Activated CD4-positive, alpha-beta T cell treated with anti-CD3 and anti-CD28 coated beads, Interleukin-2, amount 50 U/mL, for 48 hours (primary cell): ENCODE measurements around the gene CPT1A.

Experiments
- DNase-seq, 2 experiments: peaks; one replicate each; pipeline ENCODE4 v3.0.0-alpha.2; 2020

The CPT1A gene

DNA sequence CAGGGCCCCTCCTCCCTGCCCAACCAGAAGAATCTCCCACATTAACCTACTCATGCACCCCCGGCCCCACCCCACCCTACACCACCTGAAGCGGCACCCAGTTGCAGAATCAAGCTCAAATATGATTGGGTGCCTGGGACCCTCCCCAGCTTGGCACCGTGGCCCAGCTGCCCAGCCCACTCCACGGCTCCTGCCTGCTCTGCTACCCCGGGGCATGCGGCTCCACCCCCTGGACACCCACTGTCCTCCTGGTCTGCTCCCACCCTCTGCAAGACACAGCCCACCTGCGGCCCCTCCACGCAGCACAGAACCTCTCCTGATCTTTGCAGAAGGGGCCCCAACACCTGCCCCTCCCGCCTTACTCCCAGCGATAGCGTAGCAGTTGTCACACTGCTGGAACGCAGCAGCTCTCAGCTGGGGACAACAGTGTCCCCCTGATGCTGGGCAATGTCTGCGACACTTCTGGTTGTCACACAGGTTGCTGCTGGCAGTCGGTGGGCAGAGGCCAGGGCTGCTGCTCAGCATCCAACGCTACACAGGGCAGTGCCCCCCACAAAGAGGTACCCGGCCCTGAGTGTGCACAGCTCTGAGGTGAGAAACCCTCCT lies 58.4 kb downstream of the CPT1A start:
- no peak for DNase-seq

GRCh38 chr11:68782711-68783110 lies 59.0 kb downstream of the CPT1A start:
- DNase-seq, result no peak

GRCh38 chr11:68780829-68781228 lies 60.9 kb downstream of the CPT1A start:
- peak; percentile 9 for DNase-seq

DNA sequence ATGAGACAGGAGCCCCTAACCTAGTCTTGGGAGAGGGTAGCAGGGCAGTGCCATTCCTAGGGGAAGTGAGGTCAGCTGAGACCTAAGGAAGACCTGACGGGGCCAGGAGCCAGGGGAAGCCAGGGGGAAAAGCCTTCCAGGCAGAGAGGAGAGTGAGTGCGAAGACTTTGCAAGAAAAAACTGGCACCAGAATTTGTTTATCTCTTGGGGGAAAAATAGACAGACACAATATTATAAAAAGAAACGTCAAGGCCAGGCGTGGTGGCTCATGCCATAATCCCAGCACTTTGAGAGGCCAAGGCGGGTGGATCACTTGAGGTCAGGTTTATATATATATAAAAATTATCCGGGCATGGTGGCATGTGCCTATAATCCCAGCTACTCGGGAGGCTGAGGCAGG lies 63.5 kb downstream of the CPT1A start:
- no peak for DNase-seq

DNA sequence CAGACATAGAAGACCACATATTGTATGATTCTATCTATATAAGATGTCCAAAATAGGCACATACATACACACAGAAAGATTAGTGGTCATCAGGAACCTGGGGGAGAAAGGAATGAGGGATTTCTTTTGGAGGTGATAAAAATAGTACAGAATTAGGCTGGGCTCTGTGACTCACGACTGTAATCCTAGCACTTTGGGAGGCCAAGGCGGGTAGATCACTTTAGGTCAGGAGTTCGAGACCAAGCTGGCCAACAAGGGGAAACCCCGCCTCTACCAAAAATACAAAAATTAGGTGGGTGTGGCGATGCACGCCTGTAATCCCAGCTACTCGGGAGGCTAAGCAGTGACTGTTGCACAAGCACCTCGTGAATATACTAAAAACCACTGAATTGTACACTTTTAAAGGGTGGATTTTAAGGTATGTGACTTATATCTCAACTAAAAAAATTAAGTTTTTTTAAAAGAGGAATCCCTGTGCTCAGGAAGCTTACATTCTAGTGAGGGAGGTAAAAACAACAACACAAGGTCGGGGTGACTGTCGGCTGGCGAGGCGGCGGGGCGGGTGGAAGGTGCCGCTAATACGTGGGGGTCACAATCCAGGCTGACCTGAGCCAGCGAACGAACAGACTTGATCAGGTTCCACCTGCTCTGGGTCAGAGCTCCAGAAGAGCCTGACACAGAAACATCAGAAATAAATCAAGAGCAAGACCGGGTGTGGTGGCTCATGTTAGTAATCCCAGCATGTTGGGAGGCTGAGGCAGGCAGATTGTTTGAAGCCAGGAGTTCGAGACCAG lies 65.1 kb downstream of the CPT1A start:
- DNase-seq, result no peak

GRCh38 chr11:68775951-68776388 lies 65.7 kb downstream of the CPT1A start:
- DNase-seq, result no peak

DNA sequence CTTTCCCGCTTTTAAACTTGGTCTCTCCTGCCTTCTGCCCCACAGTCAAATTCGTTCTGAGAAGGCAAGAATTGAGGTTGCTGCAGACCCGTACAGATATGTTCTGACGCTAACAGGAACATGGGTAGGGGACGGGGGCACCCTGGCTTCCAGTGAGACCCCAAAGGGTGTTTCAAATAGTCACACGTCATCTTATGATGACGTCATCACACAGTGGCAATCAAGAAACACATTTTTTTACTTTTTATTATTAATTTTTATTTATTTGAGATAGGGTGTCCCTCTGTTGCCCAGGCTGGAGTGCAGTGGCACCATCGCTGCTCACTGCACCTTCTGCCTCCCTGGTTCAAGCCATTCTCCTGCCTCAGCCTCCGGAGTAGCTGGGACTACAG lies 67.5 kb downstream of the CPT1A start:
- no peak for DNase-seq

DNA sequence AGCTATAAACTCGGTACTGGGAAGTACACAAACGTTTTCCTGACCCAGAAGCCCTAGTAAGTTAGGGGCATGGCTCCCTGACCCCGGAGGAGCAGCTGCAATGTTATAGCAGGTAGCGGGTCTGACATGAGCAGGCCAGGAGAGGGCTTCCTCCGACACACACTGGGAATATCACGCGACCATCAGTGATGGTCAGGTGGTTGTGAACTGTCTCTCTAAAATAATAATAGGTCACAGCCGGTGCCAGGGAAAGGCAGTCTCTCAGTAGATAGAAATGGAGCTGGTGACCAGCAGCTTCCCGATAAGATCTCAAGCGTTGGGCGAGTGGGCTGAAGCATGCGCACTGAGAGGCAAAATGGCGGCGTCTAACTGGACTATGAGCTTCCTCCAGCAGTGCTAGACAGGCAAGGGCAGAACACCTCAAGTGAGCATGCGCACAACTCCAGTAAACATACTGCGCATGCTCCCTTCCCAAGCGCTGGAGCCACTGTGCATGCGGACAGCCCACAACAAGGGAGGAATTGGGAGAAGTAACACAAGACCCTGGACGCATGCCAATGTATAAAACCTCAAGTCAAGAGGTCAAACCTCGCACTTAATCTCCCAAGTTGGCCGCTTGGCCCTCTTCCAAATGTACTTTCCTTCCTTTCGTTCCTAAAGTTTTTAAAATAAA lies 68.1 kb downstream of the CPT1A start:
- DNase-seq, result no peak

GRCh38 chr11:68772936-68773335 lies 68.8 kb downstream of the CPT1A start:
- no peak for DNase-seq

DNA sequence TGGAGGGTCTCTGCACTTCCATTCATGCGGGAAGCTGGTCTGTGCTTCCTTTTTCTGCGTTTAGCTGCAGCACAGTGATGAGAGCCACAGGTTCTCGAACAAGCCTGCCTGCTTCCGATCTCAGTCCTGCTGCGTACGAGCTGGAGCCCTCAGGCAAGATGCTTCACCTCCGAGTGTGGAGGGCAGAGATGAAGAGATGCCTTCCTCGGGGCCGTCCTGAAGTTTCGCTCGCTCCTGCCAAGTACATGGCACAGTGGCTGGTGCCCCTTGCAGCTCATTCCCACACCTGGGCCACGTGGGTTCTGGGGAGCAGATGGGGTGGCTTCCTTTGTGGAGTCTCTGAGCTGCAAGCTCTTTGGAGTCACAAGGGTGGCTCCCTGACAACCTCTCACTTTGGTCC lies 70.9 kb downstream of the CPT1A start:
- no peak for DNase-seq

DNA sequence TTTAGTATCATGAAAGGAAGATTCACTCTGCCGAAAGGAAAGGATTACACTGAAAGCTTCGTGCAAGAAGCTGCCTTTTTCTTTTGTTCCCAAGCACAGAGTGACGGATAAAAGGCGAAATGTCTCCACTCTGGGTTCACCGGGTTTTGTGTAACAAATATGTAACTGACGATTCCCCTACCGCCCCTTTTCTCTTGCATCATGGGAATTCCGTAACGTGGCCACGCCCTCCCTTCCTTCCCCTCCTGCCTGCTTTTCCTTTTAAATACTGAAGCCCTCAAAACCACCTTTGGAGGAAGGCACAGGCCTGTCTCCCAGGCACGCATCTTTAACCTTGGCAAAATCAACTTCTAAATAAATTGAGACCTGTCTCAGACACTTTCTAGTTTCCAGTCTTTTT lies 74.0 kb downstream of the CPT1A start:
- no peak for DNase-seq

GRCh38 chr11:68766786-68767185 lies 74.9 kb downstream of the CPT1A start:
- DNase-seq, result no peak

DNA sequence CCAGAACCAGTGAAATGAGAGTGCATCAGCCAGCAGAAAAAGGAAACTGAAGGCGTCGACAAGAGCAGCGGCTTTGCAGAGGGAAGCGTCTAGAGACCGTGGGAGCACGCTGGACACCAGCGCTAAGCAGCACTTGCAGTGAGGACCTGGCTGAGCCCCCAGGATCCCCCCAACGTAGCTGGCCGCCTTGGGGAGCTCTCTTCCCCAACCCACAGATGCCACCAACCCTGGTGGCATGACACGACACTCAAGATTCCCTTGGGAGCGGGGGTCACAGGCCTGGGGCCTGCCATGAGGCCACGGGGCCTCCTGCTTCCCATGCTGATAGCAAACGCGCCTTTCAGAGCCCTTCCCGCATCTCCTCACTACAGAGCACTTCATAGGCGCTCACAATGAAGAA lies 77.0 kb downstream of the CPT1A start:
- DNase-seq, result no peak

DNA sequence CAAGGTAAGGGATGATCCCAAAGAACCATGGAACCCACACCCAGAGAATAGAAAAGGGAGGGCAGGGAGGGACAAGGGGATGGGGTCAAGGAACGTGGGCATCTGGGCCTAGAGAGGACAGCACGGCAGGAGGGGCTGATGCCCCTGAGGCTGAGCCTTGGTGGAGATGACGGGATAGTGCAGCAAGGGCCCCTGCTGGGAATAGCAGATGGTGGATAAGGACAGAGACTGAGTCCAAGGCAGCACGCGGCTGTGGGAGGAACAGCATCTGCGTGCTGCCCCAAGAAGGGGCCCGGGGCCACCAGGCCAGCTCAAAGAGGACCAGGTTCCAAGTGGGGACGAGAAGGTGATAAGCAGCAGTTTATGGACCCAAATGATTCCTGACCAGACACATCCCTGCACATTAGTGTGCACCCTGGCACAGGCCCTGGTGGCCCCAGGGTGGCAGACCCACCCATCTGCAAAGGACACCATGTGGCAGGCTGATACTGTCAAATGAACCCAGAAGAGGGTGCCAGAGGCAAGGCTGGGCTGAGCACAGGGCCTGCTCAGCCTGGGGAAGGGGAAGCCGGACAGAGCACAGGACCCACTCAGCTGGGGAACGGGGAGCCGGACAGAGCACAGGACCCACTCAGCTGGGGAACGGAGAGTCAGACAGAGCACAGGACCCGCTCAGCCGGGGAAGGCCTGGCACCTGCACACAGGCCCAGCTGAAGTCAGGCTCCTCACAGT lies 77.6 kb downstream of the CPT1A start:
- DNase-seq, result no peak

- no peak for DNase-seq
These were observed 78.5 kb downstream of the CPT1A start for GRCh38 chr11:68763181-68763721.

- no peak for DNase-seq
These were observed 79.2 kb downstream of the CPT1A start for GRCh38 chr11:68762481-68762880.

GRCh38 chr11:68761801-68762200 lies 79.9 kb downstream of the CPT1A start:
- DNase-seq, result no peak

GRCh38 chr11:68759991-68760390 lies 81.7 kb downstream of the CPT1A start:
- no peak for DNase-seq

- DNase-seq, result no peak
These were observed 84.0 kb downstream of the CPT1A start for GRCh38 chr11:68757711-68758110.

DNA sequence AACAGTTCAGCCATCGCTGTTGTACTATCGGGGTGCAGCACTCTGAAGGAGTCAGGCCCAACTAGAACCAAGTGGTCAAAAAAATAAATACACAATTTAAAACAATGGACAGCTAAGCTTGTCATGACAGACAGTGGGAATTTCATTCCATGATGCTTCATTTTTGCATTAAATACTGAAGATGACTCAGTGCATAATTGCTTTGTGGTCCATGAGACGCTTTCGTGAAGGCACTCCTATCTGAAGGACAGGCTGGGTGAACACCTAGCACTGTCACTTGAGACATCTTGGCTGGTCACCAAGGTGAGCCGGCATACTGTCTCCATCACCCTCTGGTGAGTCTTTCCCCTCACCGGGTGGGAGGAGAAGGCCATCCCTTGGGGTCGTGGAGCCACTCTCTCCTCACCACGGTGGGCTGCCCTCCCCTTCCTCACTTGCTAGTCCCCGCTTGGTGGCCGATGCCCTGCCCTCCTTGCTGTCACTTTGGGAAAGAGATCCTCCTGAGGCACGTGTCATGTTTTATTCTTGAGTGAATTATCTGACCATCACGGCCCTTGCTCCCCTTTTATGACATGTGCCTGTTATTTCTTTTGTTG lies 85.4 kb downstream of the CPT1A start:
- no peak for DNase-seq

DNA sequence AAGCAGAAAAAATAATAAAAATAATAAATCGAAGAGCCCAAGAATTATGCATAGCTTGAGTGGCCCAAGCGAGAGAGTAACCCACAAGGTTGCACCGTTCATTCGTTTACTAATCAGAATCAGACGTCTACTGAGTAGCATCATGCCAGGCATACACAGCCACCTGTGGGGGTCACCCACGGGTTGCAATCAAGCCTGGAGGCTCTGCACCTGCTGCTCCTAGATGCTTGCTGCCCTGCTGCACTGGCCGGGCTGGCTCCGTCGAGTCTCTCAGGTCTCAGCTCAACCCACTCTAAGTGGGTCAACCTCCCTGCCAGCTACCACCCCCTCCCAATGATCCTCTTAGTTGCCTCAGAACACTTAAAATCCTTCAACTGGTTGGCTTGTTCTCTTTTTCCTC lies 88.4 kb downstream of the CPT1A start:
- no peak for DNase-seq

DNA sequence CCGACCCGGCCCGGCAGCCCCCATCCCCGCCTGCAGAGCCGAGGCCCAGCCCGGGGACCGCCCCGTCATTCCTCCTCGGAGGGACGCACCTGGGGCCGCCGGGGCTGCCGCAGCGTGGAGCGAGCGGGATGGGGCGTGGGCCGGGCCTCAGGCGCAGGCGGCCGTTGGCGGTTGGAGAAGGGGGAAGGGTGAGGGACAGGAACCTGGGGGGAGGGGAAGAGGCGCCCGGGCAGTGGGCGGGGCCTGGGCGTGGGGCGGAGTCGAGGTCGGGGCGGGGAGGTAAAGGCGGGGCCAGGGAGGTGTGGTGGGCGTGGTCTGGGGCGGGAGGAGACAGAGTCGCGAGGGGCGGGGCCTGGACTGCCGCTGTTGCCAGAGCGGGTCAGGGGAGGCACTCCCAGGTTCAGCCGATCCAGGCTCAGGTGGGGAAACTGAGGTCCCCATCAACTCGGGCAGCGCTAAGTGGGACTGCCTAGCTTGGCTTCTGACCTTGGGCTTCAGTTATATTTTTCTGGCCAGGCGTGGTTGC lies 90.3 kb downstream of the CPT1A start, which contains the start of gene TESMIN:
TESMIN (minus strand) TSS at position 190 of the 526 bp plus-strand sequence. CDS start 860 bp downstream, outside the sequence.
- peak; percentile 93 to 95 for DNase-seq
